ENCODE data around the gene PCMTD2. TPM values are rescaled to one million over a fixed set of nuclear protein-coding genes. Genes with fewer than 3 reads are reported as not detected.

Gene PCMTD2
- total and polyA plus RNA-seq, 10 of the 15 experiments (the other 5 are each of a cell fraction or from before 2014, with no cell fraction given) = 6.8 to 36.8 (median 16.5) TPM

GRCh38 chr20:64219730-64220129 lies 35.8 kb upstream of the PCMTD2 start:
- ChIA-PET POLR2A (interaction anchor here (0.9 kb wide), 1 partner anchor 8 kb away, joined by 3 read pairs; no protein-coding TSS in a partner anchor), CTCF (no interaction called here), SMC1A (ENCODE audit: uncharacterized antibody, unreplicated experiment) (no interaction called here), RAD21 (ENCODE audit: unreplicated experiment) (no interaction called here)
- BruUV-seq (replicated peaks) = no TSS peak
- Histone ChIP-seq H3K9me3 (replicated peaks; ENCODE audit: control insufficient read depth, insufficient read depth, low read length) (no peaks in the 10 kb centered on the region), H3K27me3 (replicated peaks in 1 of 2; ENCODE audit: control insufficient read depth in 2 of 2, insufficient read depth in 2 of 2, low read length in 1 of 2) (peaks cover 0 to 6% of the 10 kb centered on the region in 2 experiments; a peak in 2 of 4 replicates), H3K4me1 (ENCODE audit: control insufficient read depth, insufficient read depth, low read length) (no peaks in the 10 kb centered on the region), H3K9ac (ENCODE audit: control insufficient read depth, insufficient read depth, low read length) (no peak overlapping the region), H3K79me2 (ENCODE audit: control insufficient read depth, insufficient read depth, low read length) (no peaks in the 10 kb centered on the region), H3K27ac (ENCODE audit: control insufficient read depth, insufficient read depth) (no peak overlapping the region), H2AFZ (ENCODE audit: control insufficient read depth, low read depth, low read length) (no peak overlapping the region), H3K4me2 (ENCODE audit: control insufficient read depth, insufficient read depth) (no peak overlapping the region), H3K4me3 (no peak overlapping the region), H4K20me1 (ENCODE audit: control insufficient read depth, insufficient read depth) (no peaks in the 10 kb centered on the region), H3K36me3 (ENCODE audit: control insufficient read depth in 2 of 2, insufficient read depth in 2 of 2, low read length in 1 of 2) (no peaks in the 10 kb centered on the region)
- no peak for ATAC-seq
- FAIRE-seq = no peak
- no peak for DNase-seq (ENCODE audit: low read depth, low spot score)
- in situ Hi-C loops (cut with MboI) = no loop called here
- 29% methylated on average over 16 of the region's 16 CpGs for WGBS (ENCODE audit: insufficient coverage, insufficient replicate concordance, low lambda C conversion rate, missing lambda C conversion rate)
- TF ChIP-seq SUPT20H (IDR thresholded peaks at IDR 0.05; ENCODE audit: borderline replicate concordance, control insufficient read depth, low read depth, low read length) = no peak
- TF ChIP-seq ZBTB33 (IDR thresholded peaks at IDR 0.05) = no peak
- no peak for TF ChIP-seq EP300 (IDR thresholded peaks at IDR 0.05; ENCODE audit: borderline replicate concordance in 1 of 2, control insufficient read depth in 1 of 2, low read depth in 2 of 2, low read length in 2 of 2)
- no peak for TF ChIP-seq RFX5 (IDR thresholded peaks at IDR 0.05; ENCODE audit: low read depth, low read length)
- TF ChIP-seq TAF1 (IDR thresholded peaks at IDR 0.05; ENCODE audit: borderline replicate concordance, low read depth, low read length) = no peak
- TF ChIP-seq IRF5 (IDR thresholded peaks at IDR 0.05; ENCODE audit: borderline replicate concordance) = no peak
- no peak for TF ChIP-seq ZNF24 (IDR thresholded peaks at IDR 0.05)
- TF ChIP-seq LARP7 (IDR thresholded peaks at IDR 0.05) = no peak
- TF ChIP-seq HDGF (IDR thresholded peaks at IDR 0.05) = no peak
- no peak for TF ChIP-seq E2F4 (IDR thresholded peaks at IDR 0.05; ENCODE audit: low read depth, low read length)
- intact Hi-C loops (cut with micrococcal nuclease; ENCODE audit: unreplicated experiment) = no loop called here

All from GM12878 (cell line).